Erythroblast (primary cell): ENCODE data around the gene ZNF688.

Source experiments
- GATA1 ChIP-seq: IDR thresholded peaks from 2 replicates; pipeline ENCODE4 v1.6.1; 2011; ENCODE audit warnings: low read depth, mild to moderate bottlenecking, control low read depth, low read length, moderate library complexity
- POLR2A ChIP-seq: IDR thresholded peaks from 2 replicates; pipeline ENCODE4 v1.6.1; 2011; ENCODE audit warnings: mild to moderate bottlenecking, low read length

DNA sequence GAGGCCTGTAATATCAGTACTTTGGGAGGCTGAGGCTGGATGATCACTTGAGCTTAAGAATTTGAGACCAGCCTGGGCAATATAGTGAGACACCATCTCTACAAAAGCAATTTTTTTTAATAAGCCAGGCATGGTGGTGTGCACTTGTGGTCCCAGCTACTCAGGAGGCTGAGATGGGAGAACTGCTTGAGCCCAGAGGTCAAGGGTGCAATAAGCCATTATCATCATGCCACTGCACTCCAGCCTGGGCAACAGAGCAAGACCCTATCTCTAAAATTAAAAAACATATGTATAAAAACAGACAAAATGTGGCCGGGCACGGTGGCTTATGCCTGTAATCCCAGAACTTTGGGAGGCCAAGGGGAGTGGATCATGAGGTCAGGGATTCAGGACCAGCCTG, 17.1 kb upstream of the ZNF688 start:
- TF ChIP-seq POLR2A (no peak), GATA1 (no peak)
